ENCODE measurements around the gene RNF111.

GRCh38 chr15:59048897-59049296 is 61.4 kb downstream of the RNF111 start:
- TF ChIP-seq ATF2 (CRISPR knock-in tag; IDR thresholded peaks at IDR 0.05) (no peak), BRCA1 (CRISPR knock-in tag; IDR thresholded peaks at IDR 0.05) (no peak), HMGXB4 (CRISPR knock-in tag; IDR thresholded peaks at IDR 0.05; ENCODE audit: borderline replicate concordance in 1 of 2, low read depth in 1 of 2) (no peak), ZNF704 (CRISPR knock-in tag; IDR thresholded peaks at IDR 0.05; ENCODE audit: borderline replicate concordance) (no peak), PHF8 (CRISPR knock-in tag; IDR thresholded peaks at IDR 0.05) (no peak), ZNF232 (CRISPR knock-in tag; IDR thresholded peaks at IDR 0.05; ENCODE audit: borderline replicate concordance) (no peak), SMARCC2 (IDR thresholded peaks at IDR 0.05) (no peak), POLR2A (IDR thresholded peaks at IDR 0.05; ENCODE audit: insufficient read depth in 1 of 2, low read depth in 2 of 2, low read length in 2 of 2) (no peak), SKI (IDR thresholded peaks at IDR 0.05; ENCODE audit: partially characterized antibody) (no peak), KLF9 (CRISPR knock-in tag; IDR thresholded peaks at IDR 0.05; ENCODE audit: low read depth) (no peak), YY1 (IDR thresholded peaks at IDR 0.05; ENCODE audit: insufficient read depth, insufficient replicate concordance, low read depth, low read length) (no peak), KIAA2018 (CRISPR knock-in tag; IDR thresholded peaks at IDR 0.05; ENCODE audit: borderline replicate concordance) (no peak), ZNF530 (CRISPR knock-in tag; IDR thresholded peaks at IDR 0.05; ENCODE audit: low read depth) (no peak)
